ENCODE data around the gene MAN1A2.
"Not testable (repeated sequence)": the region's sequence is repeated elsewhere in the genome, so short reads cannot be mapped to it uniquely, and the experiment has no call there.

MAN1A2 gene

DNA sequence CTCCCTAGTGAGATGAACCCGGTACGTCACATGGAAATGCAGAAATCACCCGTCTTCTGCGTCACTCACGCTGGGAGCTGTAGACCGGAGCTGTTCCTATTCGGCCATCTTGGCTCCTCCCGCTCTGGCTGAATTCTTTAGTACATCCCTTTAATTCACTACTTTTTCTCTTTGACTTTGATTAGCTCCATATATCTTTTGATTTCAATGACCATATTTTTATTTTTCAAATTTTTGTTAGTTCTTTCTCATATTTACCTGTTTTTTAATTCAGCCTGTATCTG is 8.7 kb upstream of the MAN1A2 start:
- not testable (repeated sequence) for DNase-seq (ENCODE audit: low read depth); H3K4me3 ChIP-seq (ENCODE audit: low read depth, low read length)

DNA sequence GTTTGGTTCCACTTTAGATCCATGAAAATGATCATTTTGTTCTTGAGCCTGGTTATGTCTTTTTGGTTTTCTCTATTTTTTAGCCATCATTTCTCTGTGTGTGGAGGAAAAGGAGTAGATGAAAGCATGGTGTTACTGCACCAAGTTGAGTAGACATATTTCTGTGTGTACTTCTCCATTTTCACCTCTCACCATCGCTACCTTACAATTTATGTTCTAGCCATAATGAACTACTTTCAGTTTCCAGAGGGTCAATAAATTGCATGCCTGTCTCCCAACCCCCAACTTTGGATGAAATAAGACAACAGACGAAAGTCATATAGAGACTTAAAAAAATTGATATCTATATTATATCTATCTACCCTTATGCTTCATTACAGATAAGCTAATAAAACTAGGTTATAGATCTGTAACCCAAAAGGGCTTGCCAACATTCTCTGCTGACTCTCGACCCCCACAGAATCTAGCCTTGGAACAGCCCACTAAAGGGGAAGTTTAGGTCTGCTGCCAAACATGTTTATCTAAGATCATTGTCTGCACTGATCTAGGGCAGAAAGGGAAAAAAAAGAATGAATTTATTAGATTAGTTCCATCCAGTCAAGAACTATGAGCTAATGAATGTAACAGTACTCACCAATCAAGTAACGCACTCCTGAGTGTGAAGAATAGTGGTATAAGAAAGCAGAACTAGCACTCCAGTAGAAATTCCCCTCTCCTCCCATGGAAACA is 7.5 kb upstream of the MAN1A2 start:
- no peak overlapping the region for H3K4me3 ChIP-seq (ENCODE audit: low read depth, low read length)
- DNase-seq (ENCODE audit: low read depth): no peak

DNA sequence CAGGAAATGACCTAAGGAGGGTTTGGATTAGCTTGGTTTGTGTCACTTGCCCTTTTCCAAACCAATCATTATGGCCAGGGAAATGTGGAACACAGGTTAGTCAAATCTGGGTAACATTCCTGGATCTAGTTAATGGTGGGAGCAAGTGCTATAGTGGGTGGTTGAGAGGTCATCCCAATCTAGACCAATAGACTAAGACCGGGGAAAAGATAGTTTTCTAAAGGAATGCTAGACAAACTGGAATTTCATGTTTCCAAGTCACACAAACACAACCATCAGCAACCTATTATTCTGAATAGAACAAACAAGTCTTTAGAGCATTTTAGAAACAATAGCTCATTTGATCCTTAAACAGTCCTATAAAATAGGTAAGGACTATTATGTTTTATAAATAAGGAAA is 4.3 kb upstream of the MAN1A2 start:
- no peak overlapping the region for H3K4me3 ChIP-seq (ENCODE audit: low read depth, low read length)
- no peak for DNase-seq (ENCODE audit: low read depth)

DNA sequence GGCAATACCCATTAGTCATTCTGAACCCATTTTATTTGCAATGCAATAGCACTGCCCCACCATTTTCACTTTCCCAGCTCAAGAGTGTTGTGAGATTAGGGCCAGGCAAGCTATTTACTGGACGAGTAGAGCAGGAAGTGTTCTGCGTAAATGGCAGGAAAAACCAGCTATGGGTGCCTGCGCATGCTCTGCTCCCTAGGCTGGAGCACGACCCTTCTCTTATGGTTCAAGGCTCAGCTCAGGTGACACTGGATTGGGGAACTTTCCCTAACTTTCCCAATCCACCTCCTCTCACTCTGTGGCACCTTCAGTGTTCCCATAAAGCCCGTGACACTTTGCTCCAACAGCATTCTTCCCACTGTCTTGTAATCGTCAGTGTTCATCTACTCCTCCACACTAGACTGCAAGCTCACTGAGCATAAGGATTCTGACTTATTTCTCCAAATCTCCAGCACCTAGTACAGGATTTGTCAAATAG is 3.6 kb upstream of the MAN1A2 start:
- H3K4me3 ChIP-seq (ENCODE audit: low read depth, low read length): no peak overlapping the region

DNA sequence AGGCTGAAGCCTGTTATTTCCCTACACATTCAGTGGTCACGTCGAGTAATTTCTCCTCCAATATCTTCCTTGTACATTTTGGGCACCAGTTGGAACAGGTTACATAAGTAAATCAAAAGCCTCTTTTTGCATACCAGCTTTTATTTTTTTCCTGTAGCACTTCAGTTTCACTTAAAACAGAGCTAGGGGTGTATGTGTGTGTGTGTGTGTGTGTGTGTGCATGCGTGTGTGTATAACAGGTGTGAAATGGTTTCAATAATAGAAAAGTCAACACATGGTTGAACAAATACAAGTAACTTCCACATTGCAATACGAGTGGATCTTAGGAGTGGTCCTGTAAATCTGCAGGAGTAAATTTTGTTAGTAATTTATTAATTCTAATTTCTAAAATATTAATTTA is 3.0 kb upstream of the MAN1A2 start:
- DNase-seq (ENCODE audit: low read depth): no peak
- H3K4me3 ChIP-seq (ENCODE audit: low read depth, low read length): no peak overlapping the region

More for the DNA sequence above, 3.6 kb upstream of the MAN1A2 start:
- no peak for DNase-seq (ENCODE audit: low read depth)

DNA sequence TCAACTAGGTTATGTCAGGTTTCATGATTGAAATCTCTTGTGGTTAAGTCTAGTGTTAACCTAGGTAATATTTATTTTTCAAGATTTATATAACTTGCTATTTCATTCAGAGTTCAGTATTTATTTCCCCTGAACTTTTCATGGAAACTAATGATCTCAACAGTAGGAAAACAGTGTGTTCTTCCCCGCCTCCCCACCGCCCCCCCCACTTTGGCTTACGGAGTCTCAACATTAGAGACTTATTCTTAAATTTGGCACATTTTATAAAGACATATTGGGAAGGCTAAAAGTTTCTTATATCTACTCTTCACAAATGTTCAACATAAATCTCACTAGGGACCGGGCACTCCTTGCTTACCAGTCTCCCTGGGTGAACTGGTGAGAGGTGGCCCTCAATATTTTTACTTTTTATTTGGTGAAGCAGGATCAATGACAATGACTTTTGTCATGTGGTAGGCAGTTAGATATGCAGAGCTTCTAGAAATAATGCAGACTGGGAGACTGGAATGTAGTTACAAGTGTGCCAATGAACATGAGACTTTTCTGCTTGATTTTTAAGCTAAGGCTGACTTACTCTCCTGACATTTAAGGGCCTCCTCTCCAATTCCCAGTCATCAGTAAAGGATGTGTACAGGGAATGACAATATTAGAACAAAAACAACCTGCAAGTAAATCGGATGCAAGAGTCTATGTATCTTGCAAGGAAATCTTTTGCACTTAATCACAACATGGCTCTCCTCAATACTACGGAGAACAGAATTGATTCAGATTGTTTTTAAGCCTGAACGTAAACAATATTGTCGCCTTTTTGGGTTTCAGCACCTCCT is 1.7 kb upstream of the MAN1A2 start:
- peak overlapping the region; percentile 79 for H3K4me3 ChIP-seq (ENCODE audit: low read depth, low read length)
- DNase-seq (ENCODE audit: low read depth): no peak

DNA sequence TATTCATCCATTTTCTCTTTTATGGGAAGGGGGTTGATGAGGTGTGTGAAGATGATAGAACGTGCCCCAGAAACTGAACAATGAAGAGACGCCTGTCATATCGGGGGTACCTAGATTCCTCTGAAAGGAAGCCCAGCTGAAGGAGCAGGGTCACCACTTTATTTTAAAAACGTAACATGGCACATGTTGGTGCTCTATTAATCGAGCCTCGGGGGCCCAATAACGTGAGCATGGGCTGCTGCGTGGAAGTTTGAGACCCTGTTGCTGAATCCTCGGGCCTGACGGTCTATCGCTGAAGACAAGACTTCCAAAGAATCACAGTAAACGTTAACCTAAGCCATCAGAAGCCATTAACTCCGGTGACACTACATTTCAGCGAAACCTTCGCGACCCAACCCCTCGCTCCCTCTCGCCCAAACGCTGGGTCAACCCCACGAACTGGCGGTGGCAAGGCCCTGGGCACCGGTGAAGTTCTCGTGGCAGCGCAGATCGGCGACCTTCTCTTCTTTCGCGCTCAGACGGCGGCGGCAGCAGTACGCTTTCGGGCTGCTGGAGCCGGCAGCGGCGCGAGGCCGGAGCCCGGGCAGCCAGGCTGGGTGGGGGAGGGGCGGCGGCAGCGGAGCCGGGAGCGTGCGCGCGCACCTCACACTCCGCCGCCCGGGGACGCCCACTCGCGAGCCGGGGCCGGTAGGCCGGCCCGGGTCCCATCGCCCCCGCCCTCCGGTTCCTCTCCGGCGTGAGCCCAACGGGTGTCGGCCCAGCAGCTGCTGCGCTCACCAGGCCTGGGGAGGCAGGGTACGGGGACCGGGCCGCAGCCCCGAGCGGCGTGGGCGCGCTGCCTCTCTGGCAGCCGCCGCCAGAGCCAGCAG is 838 bp upstream of the MAN1A2 start:
- DNase-seq (ENCODE audit: low read depth): peak; percentile 22
- peak overlapping the region; percentile 79 for H3K4me3 ChIP-seq (ENCODE audit: low read depth, low read length)

DNA sequence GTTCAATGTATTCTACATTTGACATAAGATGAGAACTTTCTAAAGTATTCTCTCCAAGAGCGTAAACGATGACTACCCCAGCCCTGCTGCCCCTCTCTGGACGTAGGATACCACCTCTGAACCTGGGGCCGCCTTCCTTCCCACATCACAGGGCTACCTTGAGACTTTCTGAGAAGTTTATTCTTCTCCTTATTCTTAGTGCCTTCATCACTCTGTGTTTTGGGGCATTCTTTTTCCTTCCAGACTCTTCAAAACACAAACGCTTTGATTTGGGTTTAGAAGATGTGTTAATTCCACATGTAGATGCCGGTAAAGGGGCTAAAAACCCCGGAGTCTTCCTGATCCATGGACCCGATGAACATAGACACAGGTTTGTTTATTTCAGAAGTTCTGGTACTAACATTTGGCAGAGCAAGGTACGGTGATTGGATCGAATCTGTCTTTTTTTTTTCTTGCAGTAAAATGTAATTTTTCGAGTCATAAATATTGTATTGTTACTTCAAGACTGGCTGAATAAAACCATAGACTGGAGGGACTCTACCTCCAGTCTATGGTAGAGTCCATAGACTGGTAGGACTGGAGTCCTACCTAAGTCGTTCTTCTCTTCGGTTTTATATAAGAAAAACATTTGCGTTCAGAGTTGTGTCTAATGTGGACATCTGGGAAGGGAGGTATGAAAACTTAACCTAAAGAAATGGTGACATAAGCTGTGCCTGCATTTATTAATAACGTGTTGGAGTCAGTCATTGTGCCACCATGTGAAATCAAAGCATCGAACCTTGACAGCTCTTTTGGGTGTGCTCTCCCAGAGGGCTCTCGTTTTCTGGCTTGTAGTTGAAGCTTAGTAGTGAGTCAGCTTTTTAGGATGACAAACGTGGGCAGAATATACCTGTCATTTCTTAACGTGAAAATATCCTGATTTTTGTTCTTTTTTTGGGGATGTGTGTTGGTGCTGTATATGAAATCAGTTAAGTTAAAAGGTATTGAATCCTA is 1.2 kb downstream of the MAN1A2 start:
- H3K4me3 ChIP-seq (ENCODE audit: low read depth, low read length): peak overlapping the region; percentile 79
- DNase-seq (ENCODE audit: low read depth): no peak

DNA sequence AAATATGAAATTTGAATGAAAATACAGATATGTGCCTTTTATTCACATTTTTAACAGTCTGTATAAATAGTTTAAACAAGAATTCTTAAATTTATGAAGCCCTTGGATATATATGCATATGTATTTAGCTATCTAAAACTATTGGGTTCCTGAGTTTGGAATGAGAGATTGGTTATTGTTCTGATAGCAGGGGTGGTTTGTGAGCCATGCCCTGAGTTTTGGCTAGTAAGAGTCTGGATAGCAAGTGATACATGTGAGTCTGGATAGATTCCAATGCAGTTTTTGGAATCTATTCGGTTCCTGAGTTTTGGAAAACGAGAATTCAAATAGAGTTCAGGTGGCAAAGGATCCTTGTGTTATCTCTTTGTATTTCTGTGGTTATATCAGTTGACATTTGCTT is 2.8 kb downstream of the MAN1A2 start:
- H3K4me3 ChIP-seq (ENCODE audit: low read depth, low read length): peak overlapping the region; percentile 32
- no peak for DNase-seq (ENCODE audit: low read depth)

DNA sequence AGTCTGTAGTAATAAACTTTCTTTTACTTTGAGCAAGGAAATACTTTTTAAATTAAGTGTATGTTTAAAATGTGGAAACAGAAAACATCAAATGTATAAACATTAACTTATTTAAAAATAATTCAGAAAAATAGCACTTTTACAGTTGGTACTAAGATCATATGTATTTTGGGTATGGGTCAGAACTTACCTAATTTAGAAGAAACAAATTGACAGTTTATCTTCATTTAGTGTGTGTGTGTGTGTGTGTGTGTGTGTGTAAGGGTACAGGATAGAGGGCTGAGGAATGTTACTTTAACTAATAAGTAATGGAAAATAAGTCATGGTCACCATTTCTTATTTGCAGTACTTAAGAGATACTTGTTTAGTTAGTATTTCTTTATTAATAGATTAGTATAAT is 3.3 kb downstream of the MAN1A2 start:
- DNase-seq (ENCODE audit: low read depth): no peak
- peak overlapping the region; percentile 32 for H3K4me3 ChIP-seq (ENCODE audit: low read depth, low read length)

DNA sequence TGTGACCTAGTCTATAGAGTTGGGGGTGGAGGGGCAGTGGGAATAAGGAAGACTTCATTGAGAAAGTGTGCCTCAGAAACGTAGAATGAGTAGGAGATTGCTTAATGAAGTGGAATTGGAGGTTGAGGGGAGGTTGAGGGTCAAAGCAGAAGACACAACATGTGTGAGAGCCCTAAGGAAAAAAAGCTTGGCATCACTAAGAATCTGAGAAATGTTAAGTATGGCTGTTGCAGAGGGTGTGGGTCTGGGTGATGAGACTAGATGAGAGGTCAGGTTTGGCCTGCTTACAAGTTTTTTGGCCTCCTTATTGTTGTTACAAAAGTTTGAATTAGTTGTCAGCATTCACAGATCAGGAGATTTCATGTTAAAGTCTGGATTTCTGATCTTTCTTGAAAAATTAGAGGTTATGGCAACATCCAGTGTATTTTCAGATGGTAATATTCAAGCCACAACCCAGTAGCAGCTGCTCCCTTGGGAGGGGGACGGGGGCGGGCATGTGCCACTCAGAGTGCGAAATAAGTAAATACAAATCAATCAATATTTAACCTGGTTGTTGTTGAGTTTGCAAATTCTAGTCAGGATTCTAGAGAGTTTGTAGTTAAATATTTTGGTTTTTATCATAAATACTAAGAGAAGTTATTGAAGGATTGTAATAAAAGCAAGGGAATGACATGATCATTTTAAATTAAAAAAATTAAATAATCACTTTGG is 4.3 kb downstream of the MAN1A2 start:
- peak; percentile 13 for DNase-seq (ENCODE audit: low read depth)
- H3K4me3 ChIP-seq (ENCODE audit: low read depth, low read length): no peak overlapping the region

DNA sequence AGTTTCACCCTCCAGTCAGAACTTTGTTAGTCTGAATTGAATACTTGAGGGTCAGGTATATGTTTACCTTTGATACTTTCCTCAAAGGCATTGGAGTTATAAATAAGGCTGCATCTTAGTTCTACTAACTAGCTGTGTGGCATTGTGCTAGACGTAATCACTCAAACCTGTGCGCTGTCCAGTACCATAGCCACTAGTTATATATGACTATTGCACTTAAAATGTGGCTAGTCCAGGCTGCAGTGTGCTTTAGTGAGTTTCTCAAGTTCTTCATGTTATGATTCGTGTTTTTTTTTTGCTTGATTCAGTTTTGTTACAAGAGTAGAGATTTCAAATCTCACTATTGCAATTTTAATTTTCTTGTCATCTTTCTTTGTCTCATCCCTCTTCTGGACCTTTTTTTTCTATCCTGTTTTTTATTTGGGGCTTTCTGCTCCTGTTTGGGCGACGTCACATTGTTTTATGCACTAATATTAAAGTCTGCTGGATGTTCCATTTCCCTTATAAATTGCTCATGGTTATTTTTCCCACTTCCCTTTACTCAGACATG is 5.7 kb downstream of the MAN1A2 start:
- DNase-seq (ENCODE audit: low read depth): no peak
- no peak overlapping the region for H3K4me3 ChIP-seq (ENCODE audit: low read depth, low read length)

DNA sequence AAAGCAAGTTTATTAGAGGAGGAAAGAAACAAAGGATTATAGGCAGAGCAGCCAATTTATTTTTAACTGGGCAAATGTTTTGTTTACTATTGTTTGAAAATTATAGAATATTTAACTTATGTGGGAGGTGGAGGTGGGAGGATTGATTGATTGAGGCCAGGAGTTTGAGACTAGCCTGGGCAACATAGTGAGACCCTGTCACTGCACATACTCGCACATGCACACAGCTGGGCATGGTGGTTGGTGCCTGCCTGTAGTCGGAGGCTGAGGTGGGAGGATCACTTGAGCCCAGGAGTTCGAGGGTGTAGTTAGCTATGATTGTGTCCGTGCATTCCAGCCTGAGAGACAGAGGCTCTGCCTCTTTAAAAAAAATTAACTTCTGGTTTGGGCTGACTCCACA is 6.7 kb downstream of the MAN1A2 start:
- no peak overlapping the region for H3K4me3 ChIP-seq (ENCODE audit: low read depth, low read length)
- no peak for DNase-seq (ENCODE audit: low read depth)

DNA sequence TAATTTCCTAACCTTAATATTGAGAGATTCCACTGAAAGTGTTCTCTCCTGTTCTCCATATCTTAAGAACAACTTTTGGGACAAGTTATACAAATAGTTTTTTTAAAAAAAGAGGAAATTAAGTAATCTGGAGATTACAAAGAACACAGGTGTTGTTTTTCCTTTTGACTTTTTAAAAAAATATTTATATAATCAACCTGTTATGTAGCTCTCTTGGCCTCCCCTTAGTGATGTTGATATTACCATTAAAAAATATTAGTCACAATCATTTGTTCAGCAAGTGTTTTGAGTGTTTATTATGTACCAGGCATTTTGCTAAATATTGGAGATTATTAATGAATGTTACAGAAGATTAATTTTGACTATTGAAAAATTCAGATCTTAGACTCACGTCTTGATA is 8.1 kb downstream of the MAN1A2 start:
- no peak overlapping the region for H3K4me3 ChIP-seq (ENCODE audit: low read depth, low read length)
- DNase-seq (ENCODE audit: low read depth): no peak

DNA sequence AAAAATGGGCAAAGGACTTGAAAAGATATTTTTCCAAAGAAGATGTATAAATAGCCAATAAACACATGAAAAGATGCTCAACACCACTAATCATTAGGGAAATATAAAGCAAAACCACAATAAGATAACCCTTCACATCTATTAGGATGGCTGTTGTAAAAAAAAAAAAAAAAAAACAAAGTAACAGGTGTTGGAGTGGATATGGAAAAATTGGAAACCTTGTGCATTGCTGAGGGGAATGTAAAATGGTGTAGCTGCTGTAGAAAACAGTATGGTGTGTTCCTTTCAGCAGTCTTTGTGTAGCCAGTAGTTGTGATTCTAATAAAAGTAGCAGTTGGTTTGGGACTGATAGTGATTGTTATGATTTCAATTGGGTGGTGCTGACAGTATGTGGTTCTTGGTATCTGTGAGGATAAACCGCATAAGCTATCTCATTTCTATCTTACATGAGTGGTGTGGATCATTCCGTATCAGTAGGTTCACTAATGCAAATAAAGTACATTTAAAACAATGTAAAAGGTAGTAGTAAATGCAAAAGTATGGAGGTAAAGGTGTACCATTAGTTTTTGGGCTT is 19.9 kb downstream of the MAN1A2 start:
- no peak overlapping the region for H3K4me3 ChIP-seq (ENCODE audit: low read depth, low read length)
- DNase-seq (ENCODE audit: low read depth): no peak

DNA sequence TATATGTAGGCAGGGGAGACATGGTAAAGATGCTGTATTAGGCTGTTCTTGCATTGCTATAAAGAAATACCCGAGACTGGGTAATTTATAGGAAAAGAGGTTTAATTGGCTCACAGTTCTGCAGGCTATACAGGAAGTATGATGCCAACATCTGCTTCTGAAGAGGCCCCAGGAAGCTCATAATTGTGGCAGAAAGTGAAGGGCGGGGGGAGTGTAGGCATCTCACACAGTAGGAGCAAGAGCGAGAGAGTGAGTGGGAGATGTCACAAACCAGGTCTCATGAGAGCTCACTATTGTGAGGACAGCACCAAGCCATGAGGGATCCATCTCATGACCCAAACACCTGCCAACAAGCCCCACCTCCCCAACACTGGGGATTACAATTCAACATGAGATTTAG is 21.1 kb downstream of the MAN1A2 start:
- DNase-seq (ENCODE audit: low read depth): no peak

DNA sequence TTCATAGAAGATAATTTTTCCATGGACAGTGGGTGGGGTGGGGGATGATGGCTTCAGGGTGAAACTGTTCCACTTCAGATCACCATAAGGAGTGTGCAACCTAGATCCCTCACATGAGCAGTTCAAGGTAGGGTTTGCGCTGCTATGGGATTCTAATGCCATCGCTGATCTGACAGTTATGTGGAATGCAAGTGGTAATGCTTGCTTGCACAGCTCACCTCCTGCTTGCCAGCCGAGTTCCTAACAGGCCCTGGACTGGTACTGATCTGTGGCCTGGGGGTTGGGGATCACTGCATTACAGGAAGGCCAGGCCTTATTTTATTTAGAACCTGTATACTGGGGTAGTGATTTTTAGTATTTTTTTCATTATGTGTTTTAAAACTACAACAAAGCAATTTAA is 22.0 kb downstream of the MAN1A2 start:
- no peak for DNase-seq (ENCODE audit: low read depth)
- no peak overlapping the region for H3K4me3 ChIP-seq (ENCODE audit: low read depth, low read length)

More for the DNA sequence above, 21.1 kb downstream of the MAN1A2 start:
- no peak overlapping the region for H3K4me3 ChIP-seq (ENCODE audit: low read depth, low read length)

DNA sequence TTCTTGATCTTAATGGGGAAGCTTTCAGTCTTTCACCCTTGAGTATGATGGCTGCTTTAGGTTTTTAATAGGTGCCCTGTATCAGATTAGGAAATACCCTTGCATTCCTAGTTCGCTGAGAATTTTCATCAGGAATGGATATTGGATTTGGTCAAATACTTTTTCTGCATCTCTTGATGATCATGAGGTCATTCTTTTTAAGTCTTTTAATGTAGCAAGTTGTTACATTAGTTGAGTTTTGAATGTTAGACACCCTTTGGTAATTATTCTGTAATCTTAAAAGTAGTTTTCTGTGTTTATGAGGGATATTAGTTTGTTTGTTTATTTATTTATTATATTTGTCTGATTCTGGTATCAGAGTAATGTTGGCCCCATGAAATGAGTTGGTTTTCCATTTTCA is 22.5 kb downstream of the MAN1A2 start:
- DNase-seq (ENCODE audit: low read depth): no peak
- no peak overlapping the region for H3K4me3 ChIP-seq (ENCODE audit: low read depth, low read length)
